Esophagus muscularis mucosa (tissue), 4 donors: ENCODE results near the gene HLX. TPM values are rescaled to one million over a fixed set of nuclear protein-coding genes. Genes with fewer than 3 reads are reported as not detected.
A peak's percentile ranks its signal among the peaks of the same experiment; 100 is the strongest.

Source experiments
- DNase-seq: peaks from one replicate; pipeline ENCODE4 v3.0.0-alpha.2; 2017; ENCODE audit errors: extremely low spot score
- H3K27ac ChIP-seq, 4 donors: fragments of 200-600 bp; sonication (generic); replicated peaks in 1 of 4; 1 replicate in 3 of 4; 2 replicates in 1 of 4; pipeline ENCODE4 v1.5.1; 2016 to 2019; ENCODE audit warnings: mild to moderate bottlenecking in 1 of 4
- H3K27me3 ChIP-seq, 4 donors: fragments of 200-600 bp; sonication (generic); one replicate each; pipeline versions ENCODE4 v1.5.1 to v1.6.0; 2016 to 2019
- H3K36me3 ChIP-seq, 4 donors: fragments of 200-600 bp; sonication (generic); one replicate each; pipeline ENCODE4 v1.5.1; 2016 to 2019
- H3K4me1 ChIP-seq, 4 donors: fragments of 200-600 bp; sonication (generic); one replicate each; pipeline ENCODE4 v1.5.1; 2016 to 2019
- H3K4me3 ChIP-seq, 4 donors: fragments of 200-600 bp; sonication (generic); 1 replicate in 2 of 4; 2 replicates in 2 of 4; pipeline ENCODE4 v1.5.1; 2016 to 2019; ENCODE audit warnings: mild to moderate bottlenecking in 4 of 4, moderate library complexity in 1 of 4
- H3K9me3 ChIP-seq, 4 donors: fragments of 200-600 bp; sonication (generic); 1 replicate in 3 of 4; 2 replicates in 1 of 4; pipeline ENCODE4 v1.5.1; 2016 to 2019
- CTCF ChIP-seq, 3 experiments: fragments of 200-600 bp in 2 of 3; fragments of 450-650 bp in 1 of 3; sonication (generic) in 2 of 3; IDR thresholded peaks; one replicate each; pipeline ENCODE4 v1.5.1; 2017 to 2019; ENCODE audit warnings: antibody characterized with exemption in 3 of 3, mild to moderate bottlenecking in 2 of 3, moderate library complexity in 1 of 3
- EP300 ChIP-seq: sonication (generic); formaldehyde crosslinking; IDR thresholded peaks from one replicate; pipeline ENCODE4 v1.6.1; 2017; ENCODE audit warnings: antibody characterized with exemption
- POLR2A ChIP-seq: fragments of 450-650 bp; IDR thresholded peaks from one replicate; pipeline ENCODE4 v1.6.1; 2017; ENCODE audit warnings: antibody characterized with exemption, moderate library complexity, mild to moderate bottlenecking, low read depth
- POLR2AphosphoS5 ChIP-seq, 2 donors: sonication (generic); formaldehyde crosslinking; IDR thresholded peaks; one replicate each; pipeline ENCODE4 v1.6.1; 2017; ENCODE audit warnings: antibody characterized with exemption in 2 of 2
- WGBS: methylation state at CpG from one replicate; pipeline ENCODE4 v1.1.5; 2018; 5-methylcytosine and 5-hydroxymethylcytosine counted together
- intact Hi-C: fragments of 100-400 bp; cut with DNase I; formaldehyde crosslinking; loops from one replicate; pipeline ENCODE4 v1.15.1; 2023
- total RNA-seq, 4 donors: library from RNA; depleted of rRNA; stranded (reverse); fragments of >200 nt; gene quantifications; one replicate each; pipeline versions ENCODE4 v1.1.0 to v1.2.1, GENCODE V29; 2016

HLX gene
- total RNA-seq, 4 donors from 2014 or later, result 8.7 to 27.3 (median 16.1) TPM

GRCh38 chr1:220921971-220922635 is 42.9 kb downstream of the HLX start:
- intact Hi-C loops, result no loop called here
- no peaks in the 10 kb centered on the region for H3K9me3 ChIP-seq
- H3K27me3 ChIP-seq, result no peaks in the 10 kb centered on the region
- DNase-seq, result peak; percentile 47
- H3K36me3 ChIP-seq, result no peaks in the 10 kb centered on the region
- TF ChIP-seq POLR2A (no peak), POLR2AphosphoS5 (IDR thresholded peaks at IDR 0.05) (no peak), CTCF (IDR thresholded peaks at IDR 0.05) (no peak), EP300 (no peak)
- H3K4me1 ChIP-seq, result peaks cover 0 to 15% (median 12%) of the 10 kb centered on the region in 4 donors
- H3K27ac ChIP-seq, result no peak overlapping the region
- 78% methylated on average over 8 of the region's 8 CpGs for WGBS
- no peak overlapping the region for H3K4me3 ChIP-seq

- Histone ChIP-seq H3K27me3 (no peaks in the 10 kb centered on the region), H3K4me1 (peaks cover 0 to 8% (median 4%) of the 10 kb centered on the region in 4 donors), H3K4me3 (no peak overlapping the region), H3K27ac (no peak overlapping the region), H3K36me3 (no peaks in the 10 kb centered on the region), H3K9me3 (no peaks in the 10 kb centered on the region)
- peak; percentile 17 for DNase-seq
- intact Hi-C loops, result no loop called here
- TF ChIP-seq POLR2AphosphoS5 (IDR thresholded peaks at IDR 0.05) (no peak), CTCF (IDR thresholded peaks at IDR 0.05) (no peak), EP300 (no peak), POLR2A (no peak)
- 85% methylated on average over 5 of the region's 5 CpGs for WGBS
Observed at GRCh38 chr1:220922951-220923350, 43.7 kb downstream of the HLX start.

- no peak overlapping the region for H3K27ac ChIP-seq
- TF ChIP-seq EP300 (no peak), POLR2A (no peak), POLR2AphosphoS5 (IDR thresholded peaks at IDR 0.05) (no peak), CTCF (IDR thresholded peaks at IDR 0.05) (no peak)
- H3K4me3 ChIP-seq, result no peak overlapping the region
- H3K36me3 ChIP-seq, result no peaks in the 10 kb centered on the region
- peak; percentile 7 for DNase-seq
- no peaks in the 10 kb centered on the region for H3K27me3 ChIP-seq
- H3K9me3 ChIP-seq, result no peaks in the 10 kb centered on the region
- intact Hi-C loops, result no loop called here
- WGBS, result 88% methylated on average over 3 of the region's 3 CpGs
- no peaks in the 10 kb centered on the region for H3K4me1 ChIP-seq
Observed at GRCh38 chr1:220924331-220924970, 45.2 kb downstream of the HLX start.

GRCh38 chr1:220925707-220926106 is 46.5 kb downstream of the HLX start:
- 91% methylated on average over 2 of the region's 2 CpGs for whole genome bisulfite sequencing
- H3K4me3 ChIP-seq, result no peak overlapping the region
- H3K36me3 ChIP-seq, result no peaks in the 10 kb centered on the region
- no peaks in the 10 kb centered on the region for H3K9me3 ChIP-seq
- TF ChIP-seq EP300, result no peak
- peak; percentile 50 for DNase-seq
- no peak overlapping the region for H3K27ac ChIP-seq
- H3K4me1 ChIP-seq, result no peaks in the 10 kb centered on the region
- intact Hi-C loops, result no loop called here
- H3K27me3 ChIP-seq, result no peaks in the 10 kb centered on the region

GRCh38 chr1:220926146-220926545 is 46.9 kb downstream of the HLX start:
- intact Hi-C loops, result no loop called here
- no peaks in the 10 kb centered on the region for H3K36me3 ChIP-seq
- H3K4me3 ChIP-seq, result no peak overlapping the region
- H3K27ac ChIP-seq, result no peak overlapping the region
- no peak for TF ChIP-seq POLR2A
- TF ChIP-seq EP300, result no peak
- TF ChIP-seq POLR2AphosphoS5 (IDR thresholded peaks at IDR 0.05), result no peak
- no peak for TF ChIP-seq CTCF (IDR thresholded peaks at IDR 0.05)
- no peaks in the 10 kb centered on the region for H3K4me1 ChIP-seq
- H3K9me3 ChIP-seq, result no peaks in the 10 kb centered on the region
- no peaks in the 10 kb centered on the region for H3K27me3 ChIP-seq
- peak; percentile 53 for DNase-seq
- WGBS, result 77% methylated on average over 4 of the region's 4 CpGs
